CD4-positive, alpha-beta T cell treated with Interleukin-15 for 1 hour (primary cell): ENCODE measurements around the gene TEAD1.

ENCODE experiments used
- DNase-seq: peaks from one replicate; pipeline ENCODE4 v3.0.0-alpha.2; 2020

The TEAD1 gene

DNA sequence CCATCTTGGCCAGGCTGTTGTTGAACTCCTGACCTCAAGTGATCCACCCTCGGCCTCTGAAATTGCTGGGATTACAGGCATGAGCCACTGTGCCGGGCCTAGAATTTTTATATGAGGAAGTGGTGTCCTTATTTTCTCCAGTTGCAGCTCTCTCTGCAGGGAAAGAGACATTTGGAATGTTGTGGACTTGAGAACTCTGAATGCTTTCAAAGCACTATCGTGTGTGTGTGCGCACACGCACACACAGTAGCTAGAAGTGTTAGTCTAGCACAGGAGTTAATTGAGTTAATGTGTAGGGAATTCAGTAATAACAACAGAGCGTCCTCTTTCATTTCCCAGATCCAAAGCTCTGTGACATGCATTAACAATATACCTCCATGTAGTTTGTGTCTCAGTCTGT, 170.9 kb downstream of the TEAD1 start:
- no peak for DNase-seq

GRCh38 chr11:12845739-12846358, 171.6 kb downstream of the TEAD1 start:
- DNase-seq = no peak

- DNase-seq = no peak
These were observed 172.8 kb downstream of the TEAD1 start for GRCh38 chr11:12846786-12847615.

GRCh38 chr11:12848413-12848812, 174.2 kb downstream of the TEAD1 start:
- no peak for DNase-seq

- no peak for DNase-seq
These were observed 179.1 kb downstream of the TEAD1 start for GRCh38 chr11:12853325-12853651.

DNA sequence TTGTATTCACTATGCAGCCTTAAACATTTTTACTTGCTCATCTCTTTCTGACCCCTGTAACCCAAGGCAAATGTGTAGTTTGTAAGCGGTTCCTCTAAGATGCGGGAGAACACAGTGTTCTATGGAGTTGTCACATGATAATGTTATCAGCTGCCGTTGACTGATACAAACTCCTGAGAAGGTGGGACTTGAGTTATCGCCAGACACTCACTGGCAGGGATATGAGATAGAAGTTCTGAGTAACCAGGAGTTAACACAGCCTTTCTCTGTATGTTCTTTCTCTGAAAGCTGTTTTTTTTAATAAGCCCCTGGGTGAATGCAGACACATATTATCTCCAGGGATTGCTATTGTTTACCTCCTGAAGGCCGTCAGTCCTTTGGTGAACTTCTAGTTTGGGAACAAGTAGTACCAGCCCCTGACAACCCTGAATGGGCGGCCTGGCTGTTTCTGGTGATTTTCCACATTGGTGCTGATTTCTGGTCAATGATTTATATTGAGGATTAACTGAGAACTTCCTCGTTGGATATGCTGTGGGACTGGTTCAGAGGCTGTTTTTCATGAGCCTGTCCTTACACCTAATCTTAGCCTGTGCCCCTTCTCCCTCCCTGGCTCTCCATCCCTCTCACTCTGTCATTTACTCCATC, 179.6 kb downstream of the TEAD1 start:
- DNase-seq = no peak

DNA sequence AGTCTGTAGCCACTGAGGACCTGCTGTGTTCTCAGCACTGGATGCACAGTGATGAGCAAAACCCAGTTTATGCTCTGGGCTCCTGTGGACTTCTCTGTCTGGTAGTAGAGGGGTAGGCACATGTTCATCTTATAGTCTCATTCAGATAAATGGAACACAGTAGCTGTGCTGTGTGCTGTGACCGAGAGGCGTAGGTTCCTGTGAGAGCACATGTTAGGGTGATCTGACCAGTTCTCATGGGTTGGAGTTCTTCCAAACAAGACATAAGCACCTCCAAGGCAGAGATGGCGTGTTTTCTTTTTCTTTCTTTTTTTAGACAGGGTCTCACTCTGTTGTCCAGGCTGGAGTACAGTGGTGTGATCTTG, 180.1 kb downstream of the TEAD1 start:
- DNase-seq = no peak

- DNase-seq = no peak
These were observed 180.6 kb downstream of the TEAD1 start for GRCh38 chr11:12854829-12855228.

DNA sequence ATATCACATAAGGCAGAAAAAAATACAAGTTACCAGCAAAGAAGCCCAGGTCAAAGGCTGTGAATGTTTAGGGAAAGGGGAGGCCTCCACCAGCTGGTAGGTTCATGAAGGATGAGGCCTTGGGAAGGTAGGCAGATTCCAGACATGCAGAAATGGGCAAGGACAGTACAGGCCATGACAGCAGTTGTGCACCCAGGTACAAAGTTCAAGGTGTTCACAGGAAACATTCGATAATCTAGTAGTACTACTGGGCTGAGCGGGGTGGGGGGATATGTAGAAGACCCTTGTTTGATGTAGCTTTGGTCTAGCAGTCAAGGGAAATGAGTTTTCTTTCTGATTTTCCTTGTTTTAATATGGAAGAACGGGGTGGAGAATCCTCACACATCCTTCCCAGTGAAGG, 182.1 kb downstream of the TEAD1 start:
- no peak for DNase-seq

GRCh38 chr11:12857572-12857971, 183.4 kb downstream of the TEAD1 start:
- no peak for DNase-seq

GRCh38 chr11:12859872-12860657, 185.8 kb downstream of the TEAD1 start:
- DNase-seq = no peak

GRCh38 chr11:12860827-12861226, 186.6 kb downstream of the TEAD1 start:
- no peak for DNase-seq

DNA sequence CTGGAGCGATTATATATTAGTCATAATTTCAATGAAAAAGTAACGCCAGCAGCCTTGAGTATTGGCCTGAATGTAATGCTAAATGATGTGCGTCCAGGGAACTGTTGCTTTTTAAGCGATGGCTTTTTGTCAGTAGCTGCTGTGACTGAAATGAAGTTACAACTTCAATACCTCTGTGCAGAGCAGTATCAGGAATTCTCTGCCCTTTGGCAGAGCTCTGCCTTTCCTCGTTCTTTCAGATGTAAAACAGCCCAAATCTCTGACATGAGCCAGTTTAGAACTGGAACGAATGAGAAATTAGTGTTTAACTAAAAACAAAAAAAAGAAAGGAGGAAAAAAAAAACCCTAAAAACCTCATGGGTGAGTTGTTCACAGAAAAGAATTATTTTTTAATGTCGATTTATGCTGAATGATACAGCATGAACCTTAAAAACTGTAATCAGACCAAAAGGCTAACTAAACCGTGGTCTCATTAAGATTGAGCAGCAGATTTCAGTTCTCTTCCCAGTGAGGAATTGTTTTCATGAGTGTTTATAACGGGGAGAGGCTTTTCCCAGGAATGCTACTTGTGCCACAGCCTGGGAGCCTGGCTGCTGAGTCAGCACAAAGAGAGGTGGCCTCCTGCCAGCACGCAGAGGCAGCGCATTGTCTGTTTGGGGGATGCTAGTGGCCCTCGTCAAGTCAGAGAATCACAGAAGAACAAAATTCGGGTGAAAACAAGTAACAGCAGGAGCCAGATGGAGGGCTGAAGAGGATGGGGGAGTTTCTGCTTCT, 188.7 kb downstream of the TEAD1 start:
- DNase-seq = no peak

GRCh38 chr11:12863605-12864121, 189.4 kb downstream of the TEAD1 start:
- no peak for DNase-seq

GRCh38 chr11:12864316-12865156, 190.3 kb downstream of the TEAD1 start:
- no peak for DNase-seq

- no peak for DNase-seq
These were observed 191.8 kb downstream of the TEAD1 start for GRCh38 chr11:12865863-12866595.

GRCh38 chr11:12867531-12867930, 193.3 kb downstream of the TEAD1 start:
- no peak for DNase-seq

DNA sequence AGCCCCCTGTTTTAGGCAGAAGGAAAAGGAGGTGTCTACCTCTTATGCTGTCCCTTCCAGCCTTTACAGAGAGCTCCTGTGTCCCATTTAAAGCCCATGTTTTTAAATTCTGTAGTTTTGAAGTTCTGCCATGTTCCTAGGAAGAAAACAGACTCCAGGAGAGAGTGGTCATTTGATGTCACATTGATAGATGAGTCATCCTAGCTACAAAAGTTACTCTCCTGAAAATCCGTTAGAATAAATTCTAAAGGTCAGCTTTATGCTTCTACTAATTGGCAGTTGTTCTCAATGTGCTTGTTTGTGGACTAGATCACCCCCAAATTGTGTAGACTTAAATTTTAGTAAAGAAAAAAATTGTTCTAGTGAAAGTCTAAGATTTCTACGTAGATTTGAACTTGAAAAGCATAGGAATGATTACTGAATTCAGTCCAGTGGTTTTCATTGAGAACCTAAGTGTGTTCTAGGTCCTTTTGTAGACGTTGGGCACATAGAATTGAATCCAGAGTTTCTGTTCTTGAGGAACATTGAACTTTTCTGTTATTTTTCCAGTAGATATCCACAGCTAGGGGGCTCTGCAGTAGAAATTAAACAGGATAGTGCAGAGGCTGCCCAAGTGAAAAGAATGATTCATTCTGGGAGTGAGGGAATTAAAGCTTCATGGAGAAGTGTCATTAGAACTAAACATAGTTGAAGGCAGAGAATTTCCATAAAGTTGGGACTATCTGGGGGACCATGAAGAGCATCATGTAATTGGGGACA, 194.3 kb downstream of the TEAD1 start:
- DNase-seq = no peak

- DNase-seq = no peak
These were observed 197.0 kb downstream of the TEAD1 start for GRCh38 chr11:12871241-12871640.

DNA sequence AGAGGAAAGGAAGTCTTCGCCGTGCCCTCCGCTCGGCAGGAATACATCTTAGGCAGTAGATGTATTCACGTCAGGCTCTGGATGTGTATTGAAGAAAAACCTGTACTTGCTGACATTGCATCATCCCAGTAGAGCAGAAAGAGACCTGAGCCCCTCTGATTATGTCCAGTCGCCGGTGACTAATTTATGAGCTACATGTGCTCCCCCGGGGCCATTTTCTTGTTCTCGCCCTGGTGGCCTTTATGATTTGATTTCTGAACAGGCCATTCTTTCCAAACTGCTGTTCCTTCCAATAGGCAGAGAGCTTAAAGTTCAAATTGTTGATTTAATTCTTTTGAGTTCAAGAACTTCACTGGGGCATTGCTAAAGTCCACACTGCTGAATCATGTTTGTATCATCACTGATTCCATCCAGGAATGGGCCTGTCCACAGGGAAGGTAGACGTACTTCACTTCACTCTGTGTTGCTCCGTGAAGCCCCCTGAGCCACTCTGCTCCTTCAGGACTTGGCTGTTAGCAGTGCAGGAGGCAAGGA, 197.6 kb downstream of the TEAD1 start:
- DNase-seq = no peak
